ENCODE data around the gene SPATA13. TPM values are rescaled to one million over a fixed set of nuclear protein-coding genes. Genes with fewer than 3 reads are reported as not detected.

Gene SPATA13
- total and polyA plus RNA-seq, 2 donors from 2014 or later, result 12.3 to 69.2 TPM

GRCh38 chr13:24276861-24277260 lies 116.3 kb downstream of the SPATA13 start:
- Histone ChIP-seq H3K4me3 (ENCODE audit: low read length in 3 of 3) (no peak overlapping the region), H3K9ac (ENCODE audit: low read length in 3 of 3) (no peak overlapping the region), H3K27ac (ENCODE audit: low read depth in 2 of 2, low read length in 2 of 2) (no peak overlapping the region), H3K9me3 (ENCODE audit: control insufficient read depth in 2 of 3, insufficient read depth in 1 of 3, low read length in 3 of 3) (no peaks in the 10 kb centered on the region), H3K36me3 (ENCODE audit: control insufficient read depth in 2 of 3, insufficient read depth in 3 of 3, low read length in 3 of 3) (peaks cover 0 to 4% (median 0%) of the 10 kb centered on the region in 3 donors), H3K4me1 (ENCODE audit: control insufficient read depth in 2 of 3, insufficient read depth in 2 of 3, low read depth in 1 of 3, low read length in 3 of 3) (peaks cover 3 to 25% (median 5%) of the 10 kb centered on the region in 3 donors), H3K27me3 (ENCODE audit: control insufficient read depth, insufficient read depth, low read length) (no peaks in the 10 kb centered on the region)
- no peak for DNase-seq
- no peak for FAIRE-seq
- intact Hi-C loops (cut with DNase I), result no loop called here
- TF ChIP-seq, protein P1, sequence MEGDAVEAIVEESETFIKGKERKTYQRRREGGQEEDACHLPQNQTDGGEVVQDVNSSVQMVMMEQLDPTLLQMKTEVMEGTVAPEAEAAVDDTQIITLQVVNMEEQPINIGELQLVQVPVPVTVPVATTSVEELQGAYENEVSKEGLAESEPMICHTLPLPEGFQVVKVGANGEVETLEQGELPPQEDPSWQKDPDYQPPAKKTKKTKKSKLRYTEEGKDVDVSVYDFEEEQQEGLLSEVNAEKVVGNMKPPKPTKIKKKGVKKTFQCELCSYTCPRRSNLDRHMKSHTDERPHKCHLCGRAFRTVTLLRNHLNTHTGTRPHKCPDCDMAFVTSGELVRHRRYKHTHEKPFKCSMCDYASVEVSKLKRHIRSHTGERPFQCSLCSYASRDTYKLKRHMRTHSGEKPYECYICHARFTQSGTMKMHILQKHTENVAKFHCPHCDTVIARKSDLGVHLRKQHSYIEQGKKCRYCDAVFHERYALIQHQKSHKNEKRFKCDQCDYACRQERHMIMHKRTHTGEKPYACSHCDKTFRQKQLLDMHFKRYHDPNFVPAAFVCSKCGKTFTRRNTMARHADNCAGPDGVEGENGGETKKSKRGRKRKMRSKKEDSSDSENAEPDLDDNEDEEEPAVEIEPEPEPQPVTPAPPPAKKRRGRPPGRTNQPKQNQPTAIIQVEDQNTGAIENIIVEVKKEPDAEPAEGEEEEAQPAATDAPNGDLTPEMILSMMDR (IDR thresholded peaks at IDR 0.05; ENCODE audit: borderline replicate concordance, extremely low read depth, insufficient read depth), result no peak

DNA sequence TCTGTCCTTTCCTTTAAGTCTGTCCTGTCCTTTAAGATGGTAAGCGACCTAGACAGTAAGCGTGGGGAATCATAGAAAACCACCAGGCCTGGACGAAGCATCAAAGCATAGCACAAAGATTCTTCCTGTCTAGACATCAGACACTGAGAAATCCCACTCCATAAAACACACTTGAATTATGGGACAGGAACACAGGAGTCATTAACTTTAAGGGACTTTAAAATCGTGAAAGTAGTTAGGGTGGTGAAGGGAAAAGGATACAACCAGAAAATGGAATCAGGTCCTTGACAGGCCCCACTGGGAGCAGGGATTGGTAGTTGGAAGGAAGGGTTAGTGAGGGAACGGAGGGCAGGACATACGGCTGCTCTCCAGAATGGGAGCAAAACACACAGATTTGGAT lies 117.2 kb downstream of the SPATA13 start:
- intact Hi-C loops (cut with DNase I), result no loop called here
- Histone ChIP-seq H3K27me3 (ENCODE audit: control insufficient read depth, insufficient read depth, low read length) (no peaks in the 10 kb centered on the region), H3K4me3 (ENCODE audit: low read length in 3 of 3) (no peak overlapping the region), H3K27ac (ENCODE audit: low read depth in 2 of 2, low read length in 2 of 2) (no peak overlapping the region), H3K9ac (ENCODE audit: low read length in 3 of 3) (no peak overlapping the region), H3K9me3 (ENCODE audit: control insufficient read depth in 2 of 3, insufficient read depth in 1 of 3, low read length in 3 of 3) (no peaks in the 10 kb centered on the region), H3K4me1 (ENCODE audit: control insufficient read depth in 2 of 3, insufficient read depth in 2 of 3, low read depth in 1 of 3, low read length in 3 of 3) (peaks cover under 1 to 17% (median 3%) of the 10 kb centered on the region in 3 donors), H3K36me3 (ENCODE audit: control insufficient read depth in 2 of 3, insufficient read depth in 3 of 3, low read length in 3 of 3) (peaks cover 0 to 4% (median 0%) of the 10 kb centered on the region in 3 donors)
- TF ChIP-seq, protein P1 (IDR thresholded peaks at IDR 0.05; ENCODE audit: borderline replicate concordance, extremely low read depth, insufficient read depth), result no peak
- DNase-seq, result peak in 3 of 5 donors; percentile 38 to 88 (median 85)
- no peak for FAIRE-seq

GRCh38 chr13:24279327-24280110 lies 119.0 kb downstream of the SPATA13 start:
- Histone ChIP-seq H3K4me1 (ENCODE audit: control insufficient read depth in 2 of 3, insufficient read depth in 2 of 3, low read depth in 1 of 3, low read length in 3 of 3) (peaks cover 0 to 13% (median 3%) of the 10 kb centered on the region in 3 donors), H3K27me3 (ENCODE audit: control insufficient read depth, insufficient read depth, low read length) (no peaks in the 10 kb centered on the region), H3K9me3 (ENCODE audit: control insufficient read depth in 2 of 3, insufficient read depth in 1 of 3, low read length in 3 of 3) (no peaks in the 10 kb centered on the region), H3K4me3 (ENCODE audit: low read length in 3 of 3) (no peak overlapping the region), H3K36me3 (ENCODE audit: control insufficient read depth in 2 of 3, insufficient read depth in 3 of 3, low read length in 3 of 3) (peaks cover 0 to 4% (median 3%) of the 10 kb centered on the region in 3 donors), H3K27ac (ENCODE audit: low read depth in 2 of 2, low read length in 2 of 2) (no peak overlapping the region), H3K9ac (ENCODE audit: low read length in 3 of 3) (no peak overlapping the region)
- TF ChIP-seq, protein P1 (IDR thresholded peaks at IDR 0.05; ENCODE audit: borderline replicate concordance, extremely low read depth, insufficient read depth), result no peak
- intact Hi-C loops (cut with DNase I), result no loop called here
- FAIRE-seq, result no peak
- DNase-seq, result no peak

Data from kidney (tissue), 14 donors.